NCI-H524 (cell line): ENCODE measurements around the gene DESI2.
"Not testable (repeated sequence)": the region's sequence is repeated elsewhere in the genome, so short reads cannot be mapped to it uniquely, and the experiment has no call there.

ENCODE experiments used
- DNase-seq, 2 experiments: peaks; one replicate each; lab custom pipeline; 2025; lab: John Stamatoyannopoulos, UW

Gene DESI2

DNA sequence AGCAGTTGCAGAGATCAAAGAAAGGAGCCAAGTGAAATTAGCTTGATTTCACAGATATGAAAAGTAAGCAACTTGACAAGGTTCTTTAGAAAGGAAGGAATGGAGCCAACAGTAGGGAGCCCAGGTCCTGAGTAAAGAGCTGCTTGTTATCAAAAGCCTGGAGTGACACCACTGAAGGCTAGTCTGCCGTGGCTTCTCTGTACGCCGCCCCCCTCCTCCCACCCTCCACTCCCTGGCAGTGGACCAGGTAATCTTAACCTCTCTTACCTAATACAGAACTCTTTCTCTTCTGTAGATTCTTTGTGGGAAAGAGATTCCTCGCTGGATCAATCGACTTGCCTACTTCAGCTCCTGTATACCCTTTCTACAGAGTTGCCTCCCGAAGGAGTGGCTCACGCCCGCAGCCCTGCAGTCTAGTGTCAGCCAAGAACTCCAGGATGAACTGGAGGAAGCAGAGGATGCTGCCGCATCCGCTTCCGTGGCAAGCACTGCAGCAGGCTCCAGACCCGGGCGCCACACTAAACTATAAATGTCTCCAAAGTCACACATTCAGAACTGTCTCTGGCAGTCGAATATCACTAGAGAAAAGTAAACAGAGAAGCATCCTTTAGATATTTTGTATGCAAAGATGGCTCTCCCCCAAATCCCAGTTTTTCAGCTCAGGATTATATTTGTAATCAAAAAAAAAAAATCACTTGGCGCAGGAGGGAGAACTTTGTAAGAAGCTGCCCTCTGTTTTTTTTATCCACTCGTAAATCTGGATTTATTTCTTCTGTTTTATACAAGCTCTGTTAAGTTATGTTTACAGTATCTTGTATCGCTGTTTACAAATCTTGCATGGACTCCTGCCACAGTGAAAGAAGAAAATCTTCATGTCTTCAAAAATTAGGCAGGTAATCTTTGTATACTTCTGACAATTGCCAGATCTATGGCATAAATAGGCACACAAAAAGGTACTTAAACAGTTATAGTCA lies 52.6 kb downstream of the DESI2 start:
- no peak for DNase-seq

DNA sequence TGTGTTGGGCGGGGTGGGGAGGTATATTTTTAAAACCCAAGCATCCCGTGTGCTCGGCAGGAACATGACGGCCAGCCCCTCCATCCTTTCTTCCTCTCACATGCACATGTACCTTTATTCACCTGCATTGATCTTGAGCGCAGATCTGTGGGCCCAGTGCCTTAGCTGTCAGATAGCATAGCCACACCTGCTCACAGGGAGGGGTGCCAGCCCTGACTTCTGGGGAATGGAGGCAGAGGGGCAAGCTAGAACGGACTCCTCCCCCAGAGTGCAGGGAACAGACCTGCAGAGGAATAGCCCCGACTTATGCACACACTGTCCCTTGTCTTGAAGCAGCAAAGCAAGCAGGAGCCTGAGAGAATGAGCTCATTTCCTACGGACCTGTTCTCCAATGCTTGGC lies 56.1 kb downstream of the DESI2 start:
- DNase-seq, result no peak

DNA sequence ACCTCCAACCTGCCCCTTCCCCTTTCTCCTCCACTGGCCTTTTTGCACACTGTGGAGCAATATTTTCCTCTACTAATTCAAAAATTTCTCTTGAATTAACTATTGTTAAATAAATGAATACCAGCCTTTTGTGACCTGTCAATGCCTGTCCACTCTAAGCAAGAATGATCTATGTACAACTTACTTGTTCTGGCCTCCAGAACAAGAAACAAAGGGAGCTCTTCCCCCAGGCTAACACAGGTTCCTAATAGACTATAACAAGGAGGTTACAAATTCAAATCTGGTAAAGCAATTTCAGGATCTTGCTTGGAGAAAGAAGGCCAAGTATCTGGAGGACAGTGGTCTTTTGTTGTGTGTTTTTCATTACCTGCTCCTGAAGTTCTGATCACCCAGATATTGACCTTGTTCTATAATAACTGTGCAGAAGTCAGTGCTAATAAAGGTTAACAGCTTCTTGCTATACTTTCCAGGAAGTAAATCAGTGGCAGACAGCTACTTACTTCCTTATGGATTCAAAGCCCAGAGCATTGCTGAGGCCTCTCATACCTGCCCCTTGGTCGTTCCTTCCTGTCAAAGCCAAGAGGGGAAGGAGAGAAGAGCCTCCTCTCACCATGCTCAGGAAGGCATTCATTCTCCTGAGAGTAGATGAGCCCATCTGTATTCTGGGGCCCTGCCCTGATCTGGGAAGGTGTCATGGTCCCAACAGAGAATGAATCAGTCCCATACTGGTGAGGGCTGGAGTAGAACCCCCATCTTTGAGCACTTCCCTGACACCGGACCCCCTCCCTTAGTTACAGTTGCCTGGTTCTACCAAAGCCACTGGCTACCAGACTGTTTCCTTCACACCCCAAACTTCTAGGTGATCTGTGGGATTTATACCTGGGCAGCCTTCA lies 56.8 kb downstream of the DESI2 start:
- no peak for DNase-seq

DNA sequence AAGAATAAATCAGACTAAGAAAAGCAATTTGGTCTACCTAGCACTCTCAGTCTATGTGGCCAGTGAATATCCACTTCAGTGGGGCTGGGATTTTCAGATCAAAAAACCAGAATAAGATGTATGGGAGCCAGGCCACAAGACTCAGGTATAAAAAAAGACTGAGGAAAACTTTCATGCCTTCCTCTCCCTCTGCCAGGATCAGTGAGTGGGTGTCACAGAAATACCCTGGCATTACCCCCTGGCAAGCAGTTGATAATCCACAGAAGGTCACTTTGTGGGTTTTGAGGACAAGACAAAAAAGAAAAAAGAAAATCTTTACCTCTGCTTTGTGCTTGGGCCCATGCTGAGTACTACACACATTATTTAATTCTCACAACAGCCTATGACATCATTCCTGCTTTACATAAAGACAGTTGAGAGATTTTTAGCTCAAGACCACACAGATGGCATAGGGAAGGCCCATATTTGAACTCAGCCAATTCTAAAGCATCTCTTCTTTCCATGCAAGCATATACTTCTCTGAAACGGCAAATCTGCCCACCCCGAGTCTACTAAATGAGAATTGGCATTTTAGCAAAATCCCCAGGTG lies 57.6 kb downstream of the DESI2 start:
- DNase-seq, result no peak

DNA sequence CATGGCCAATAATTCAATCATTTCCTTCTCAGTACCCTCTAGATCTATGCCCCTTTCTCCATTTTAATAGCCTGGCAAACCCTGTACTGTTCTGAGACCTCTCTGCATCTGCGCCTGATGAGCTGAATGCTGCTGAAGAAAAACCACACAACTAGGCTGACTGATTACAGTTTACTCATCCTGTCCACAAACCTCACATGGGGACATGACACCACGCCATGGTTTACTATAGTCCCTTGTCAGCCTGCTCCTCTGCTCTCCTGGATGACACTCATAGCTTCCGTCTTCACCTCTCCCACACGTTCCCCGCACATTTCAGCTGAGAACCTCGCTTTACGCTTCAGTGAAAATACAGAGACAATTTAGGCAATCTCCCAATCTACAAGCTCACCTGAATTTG lies 59.7 kb downstream of the DESI2 start:
- no peak for DNase-seq

DNA sequence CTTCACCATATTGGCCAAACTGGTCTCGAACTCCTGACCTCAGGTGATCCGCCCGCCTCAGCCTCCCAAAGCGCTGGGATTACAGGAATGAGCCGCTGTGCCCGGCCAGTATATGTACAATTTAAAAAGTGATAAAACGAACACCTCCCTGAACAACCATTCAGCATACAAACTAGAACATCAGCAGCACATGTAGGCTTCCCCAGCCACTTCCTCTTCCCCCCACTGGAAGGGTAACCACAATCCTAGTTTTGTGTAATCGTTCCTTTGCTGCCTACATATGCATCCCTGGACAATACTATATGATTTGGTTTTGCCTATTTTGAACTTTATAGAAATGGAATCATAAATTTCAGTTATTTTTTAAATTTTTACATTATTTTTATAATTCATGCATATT lies 60.4 kb downstream of the DESI2 start:
- no peak for DNase-seq

DNA sequence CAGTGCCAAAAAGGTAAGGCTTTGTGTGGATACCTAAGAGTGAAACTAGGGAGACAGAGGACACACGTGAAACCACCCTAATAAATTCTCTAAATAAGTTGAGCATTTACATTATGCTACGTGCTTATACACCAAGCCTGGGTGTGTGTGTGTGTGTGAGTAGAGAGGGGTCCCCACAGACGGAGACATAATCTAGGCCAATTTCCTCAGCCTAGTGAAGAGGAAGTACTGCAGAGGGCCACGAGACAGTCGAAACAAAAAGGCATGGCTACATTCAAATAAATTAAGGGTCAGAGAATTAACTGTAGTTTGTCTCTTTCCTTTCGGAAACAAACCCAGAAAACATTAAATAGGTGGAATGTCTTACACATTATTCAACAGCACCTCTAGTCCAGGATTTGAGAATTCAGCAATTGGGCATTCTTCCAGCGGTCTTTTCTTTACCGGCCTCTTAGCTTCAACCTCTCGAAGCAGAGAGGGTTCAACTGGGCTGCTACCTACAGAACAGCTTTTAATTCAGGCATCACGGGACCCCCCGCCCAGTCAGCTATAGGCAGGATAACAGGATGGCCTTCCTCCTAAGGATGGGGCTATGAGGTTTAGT lies 75.0 kb downstream of the DESI2 start:
- no peak for DNase-seq

DNA sequence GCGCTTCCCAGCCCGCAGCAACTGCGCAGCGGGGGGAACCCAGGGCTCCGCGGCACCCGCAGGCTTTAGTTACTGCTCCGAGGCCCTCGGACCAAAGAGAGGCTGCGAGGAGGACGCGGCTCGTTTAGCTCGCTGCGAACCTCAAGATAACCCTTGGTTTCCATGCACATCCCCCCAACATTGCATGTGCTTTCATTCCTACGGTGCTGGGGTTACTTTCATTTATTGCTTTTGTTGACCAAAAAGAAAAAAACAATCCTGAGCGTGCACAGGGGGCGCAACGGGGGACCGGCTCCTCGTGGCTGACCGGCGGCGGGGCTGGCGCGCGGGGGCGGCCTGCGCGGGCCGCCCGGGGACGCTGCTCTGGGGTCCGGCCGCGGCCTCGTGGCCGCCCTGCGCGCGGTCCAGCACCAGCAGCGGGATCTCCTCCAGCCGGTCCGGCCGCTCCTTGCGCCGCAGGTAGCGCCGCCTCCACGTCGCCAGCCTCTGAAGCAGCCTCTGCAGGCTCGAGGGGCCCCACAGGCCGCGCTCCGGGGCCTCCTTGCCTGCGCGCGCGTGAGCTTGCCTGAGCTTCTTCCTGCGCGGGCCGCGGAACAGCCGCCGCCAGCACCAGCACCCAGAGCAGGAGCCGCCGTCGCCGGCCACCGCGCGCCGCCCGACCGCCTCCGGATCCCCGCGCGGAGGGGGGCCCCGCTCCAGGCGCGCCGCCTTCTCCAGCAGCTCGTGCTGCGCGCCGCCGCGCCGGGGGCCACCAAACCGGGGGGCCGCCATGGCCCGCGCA lies 77.4 kb downstream of the DESI2 start:
- DNase-seq, result peak in 1 of 2 experiments; percentile 21

DNA sequence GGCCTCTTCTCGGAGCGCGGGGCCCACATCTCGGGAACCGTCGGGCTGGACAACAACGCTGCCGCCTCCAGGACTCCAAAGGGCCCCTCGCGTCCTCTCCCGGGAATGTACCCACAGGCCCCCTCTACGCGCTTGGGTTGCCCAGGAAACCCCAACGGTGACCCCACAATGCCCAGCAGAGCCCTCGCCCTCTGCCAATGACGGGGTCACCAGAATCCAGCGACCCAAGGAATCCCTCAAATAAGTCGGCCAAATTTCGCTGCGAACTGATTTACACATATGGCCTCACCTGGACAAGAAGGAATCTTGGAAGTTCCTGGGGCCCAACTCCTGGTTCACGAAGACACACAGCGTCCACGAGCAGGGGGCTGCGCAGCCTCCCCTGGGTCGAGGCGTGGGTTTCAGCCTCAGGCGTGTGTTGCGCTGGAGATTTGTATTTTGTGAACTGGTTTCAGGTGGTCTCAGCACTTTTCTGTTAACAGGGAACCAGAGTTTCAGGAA lies 78.1 kb downstream of the DESI2 start:
- no peak for DNase-seq

DNA sequence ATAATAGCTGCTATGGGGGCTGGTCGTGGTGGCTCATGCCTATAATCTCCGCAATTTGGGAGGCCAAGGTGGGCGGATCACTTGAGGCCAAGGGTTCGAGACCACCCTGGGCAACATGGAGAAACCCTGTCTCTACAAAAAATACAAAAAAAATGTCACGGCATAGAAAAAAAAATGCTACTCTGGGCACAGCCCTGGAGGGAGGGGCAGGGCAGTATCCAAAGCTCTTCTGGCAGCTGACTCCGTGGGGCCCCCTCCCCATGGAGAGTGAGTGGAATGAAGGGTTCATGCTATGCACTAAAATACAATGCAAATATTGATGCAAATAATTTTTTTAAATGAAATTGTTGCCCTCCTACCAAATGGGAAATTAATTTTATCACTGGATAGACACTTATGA lies 78.7 kb downstream of the DESI2 start:
- DNase-seq, result no peak

DNA sequence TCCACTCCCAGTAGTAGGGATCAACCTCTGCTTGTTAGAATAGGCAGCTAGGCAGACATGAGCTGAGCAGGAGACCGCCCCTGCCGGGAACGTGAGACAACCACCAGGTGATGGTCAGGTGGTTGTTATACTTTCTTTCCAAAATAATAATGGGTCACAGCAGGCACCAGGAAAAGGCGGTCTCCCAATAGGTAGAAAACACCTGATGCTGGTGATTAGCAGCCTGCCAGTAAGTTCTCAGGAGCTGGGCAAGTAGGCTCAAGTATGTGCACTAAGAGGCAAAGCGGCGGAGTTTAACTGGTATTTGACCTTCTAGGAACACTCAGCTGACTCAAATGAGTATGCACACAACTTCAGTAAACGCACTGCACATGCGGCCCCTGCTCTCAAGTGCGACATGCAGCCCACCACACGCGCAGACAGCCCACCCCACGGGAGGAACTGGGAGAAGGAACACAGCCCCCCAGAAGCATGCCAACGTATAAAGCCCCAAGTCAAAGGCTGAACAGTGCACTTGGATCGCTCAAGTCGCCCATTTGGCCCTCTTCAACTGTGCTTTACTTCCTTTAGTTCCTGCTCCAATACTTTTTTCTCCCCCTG lies 80.0 kb downstream of the DESI2 start:
- no peak for DNase-seq

DNA sequence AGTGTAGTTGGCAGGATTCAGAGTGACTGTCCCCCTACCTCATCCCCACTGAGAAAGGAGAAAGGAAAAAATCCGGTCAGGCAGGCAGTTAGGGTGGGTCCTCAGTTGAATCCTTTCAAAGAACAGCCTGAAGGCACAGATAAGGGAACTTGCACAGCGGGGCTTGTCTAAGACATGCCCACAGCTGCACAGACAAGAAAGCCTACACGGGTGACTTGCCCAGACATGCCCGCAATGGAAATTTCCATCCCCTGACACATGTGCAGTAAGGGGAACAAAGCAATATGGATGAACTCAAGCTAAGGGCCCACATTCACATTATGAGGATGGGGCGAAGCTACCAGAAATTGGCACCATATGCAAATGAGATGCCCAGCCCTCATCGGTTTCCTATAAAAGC lies 82.5 kb downstream of the DESI2 start:
- DNase-seq, result no peak

DNA sequence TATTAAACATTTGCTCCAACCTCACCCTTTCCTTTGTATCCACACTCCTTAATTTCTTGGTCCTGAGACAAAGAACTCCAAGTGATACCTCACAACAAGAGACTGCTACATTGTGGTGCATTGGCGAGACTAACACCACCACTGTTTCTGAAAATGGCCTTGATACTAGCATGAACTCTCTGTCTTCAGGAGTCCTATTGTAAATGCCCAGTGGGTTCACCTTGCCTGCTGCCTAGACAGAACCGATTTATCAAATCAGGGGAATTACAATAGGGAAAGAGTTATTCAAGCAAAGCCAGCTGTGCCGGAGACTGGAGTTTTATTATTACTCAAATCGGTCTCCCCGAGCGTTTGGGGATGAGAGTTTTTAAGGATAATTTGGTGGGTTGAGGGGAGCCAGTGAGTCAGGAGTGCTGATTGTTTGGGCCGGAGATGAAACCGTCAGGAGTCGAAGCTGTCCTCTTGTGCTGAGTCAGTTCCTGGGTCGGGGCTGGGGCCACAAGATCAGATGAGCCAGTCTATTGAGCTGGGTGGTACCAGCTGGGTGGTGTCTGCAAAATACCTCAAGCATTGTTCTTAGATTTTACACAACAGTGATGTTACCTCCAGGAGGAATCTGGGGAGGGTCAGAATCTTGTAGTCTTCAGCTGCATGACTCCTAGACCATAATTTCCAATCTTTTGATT lies 83.1 kb downstream of the DESI2 start:
- no peak for DNase-seq

DNA sequence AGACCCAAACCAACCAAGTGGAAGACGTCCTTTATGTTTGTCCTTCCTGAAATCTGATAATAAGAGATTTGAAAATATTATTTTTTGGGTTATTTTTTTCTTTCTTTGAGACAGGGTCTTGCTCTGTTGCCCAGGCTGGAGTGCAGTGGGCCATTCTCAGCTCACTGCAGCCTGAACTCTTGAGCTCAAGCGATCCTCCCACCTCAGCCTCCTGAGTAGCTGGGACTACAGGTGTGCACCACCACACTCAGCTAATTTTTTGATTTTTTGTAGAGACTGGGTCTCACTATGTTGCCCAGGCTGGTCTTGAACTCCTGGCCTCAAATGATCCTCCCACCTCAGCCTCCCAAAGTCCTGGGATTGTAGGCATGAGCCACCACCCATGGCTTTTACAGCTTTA lies 86.2 kb downstream of the DESI2 start:
- DNase-seq, result not testable (repeated sequence)

DNA sequence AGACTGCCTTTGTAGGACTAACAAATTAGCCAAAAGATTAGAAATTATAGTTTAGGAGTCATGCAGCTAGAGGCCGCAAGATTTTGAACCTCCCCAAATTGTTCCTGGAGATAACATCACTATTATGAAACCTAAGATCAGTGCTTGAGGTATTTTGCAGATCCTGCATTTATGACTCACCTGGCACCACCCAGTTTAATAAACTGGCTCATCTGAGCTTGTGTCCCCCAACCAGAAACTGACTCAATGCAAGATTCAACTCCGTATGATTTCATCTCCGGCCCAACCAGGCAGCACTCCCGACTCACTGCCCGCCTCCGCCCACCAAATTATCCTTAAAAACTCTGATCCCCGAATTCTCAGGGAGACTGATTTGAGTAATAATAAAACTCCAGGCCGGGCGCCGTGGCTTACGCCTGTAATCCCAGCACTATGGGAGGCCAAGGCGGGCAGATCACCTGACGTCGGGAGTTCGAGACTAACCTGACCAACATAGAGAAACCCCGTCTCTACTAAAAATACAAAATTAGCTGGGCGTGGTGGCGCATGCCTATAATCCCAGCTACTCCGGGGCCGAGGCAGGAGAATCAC lies 87.2 kb downstream of the DESI2 start:
- not testable (repeated sequence) for DNase-seq

DNA sequence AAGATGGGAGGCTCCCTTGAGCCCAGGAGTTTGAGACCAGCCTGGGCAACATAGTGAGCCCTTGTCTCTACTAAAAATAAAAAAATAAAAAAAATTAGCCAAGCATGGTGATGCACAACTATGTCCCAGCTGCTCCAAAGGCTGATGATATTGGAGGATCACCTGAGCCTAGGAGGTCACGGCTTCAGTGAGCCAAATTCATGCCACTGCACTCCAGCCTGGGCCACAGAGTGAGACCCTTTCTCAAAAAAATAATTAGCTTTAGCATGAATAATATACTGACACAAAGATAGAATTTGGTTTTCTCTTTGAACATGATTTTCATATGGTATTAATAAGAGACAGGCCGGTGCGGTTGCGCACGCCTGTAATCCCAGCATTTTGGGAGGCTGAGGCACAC lies 88.8 kb downstream of the DESI2 start:
- DNase-seq, result no peak

DNA sequence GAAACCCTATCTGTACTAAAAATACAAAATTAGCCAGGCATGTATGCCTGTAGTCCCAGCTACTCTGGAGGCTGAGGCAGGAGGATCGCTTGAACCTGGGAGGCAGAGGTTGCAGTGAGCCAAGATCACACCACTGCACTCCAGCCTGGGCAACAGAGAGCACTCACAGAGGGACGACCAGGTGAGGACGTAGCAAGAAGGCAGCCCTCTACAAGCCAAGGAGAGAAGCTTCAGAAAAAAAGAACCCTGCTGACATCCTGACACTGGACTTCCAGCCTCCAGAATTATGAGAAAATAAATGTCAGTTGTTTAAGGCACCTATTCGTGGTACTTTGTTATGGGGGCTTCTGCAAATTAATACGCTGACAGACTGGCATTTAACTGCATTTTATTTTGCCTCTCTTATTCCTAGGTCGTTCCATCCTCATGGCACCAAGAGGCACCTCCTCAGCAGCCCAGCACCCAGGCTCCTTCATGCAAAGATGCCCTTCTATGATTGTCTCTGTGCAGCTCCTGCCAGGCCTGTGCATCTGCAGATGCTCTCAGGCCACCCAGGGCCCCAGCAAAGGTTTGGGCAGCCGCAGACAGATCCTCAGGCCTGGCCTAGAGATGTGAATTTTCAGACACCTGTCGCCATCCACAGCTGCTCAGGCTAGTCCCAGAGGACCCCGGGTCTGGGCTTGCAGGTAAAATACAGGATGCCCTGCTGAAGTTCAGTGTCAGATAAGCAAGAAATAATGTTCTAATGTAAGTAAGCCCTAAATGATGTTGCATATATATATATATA lies 96.5 kb downstream of the DESI2 start:
- DNase-seq, result no peak

DNA sequence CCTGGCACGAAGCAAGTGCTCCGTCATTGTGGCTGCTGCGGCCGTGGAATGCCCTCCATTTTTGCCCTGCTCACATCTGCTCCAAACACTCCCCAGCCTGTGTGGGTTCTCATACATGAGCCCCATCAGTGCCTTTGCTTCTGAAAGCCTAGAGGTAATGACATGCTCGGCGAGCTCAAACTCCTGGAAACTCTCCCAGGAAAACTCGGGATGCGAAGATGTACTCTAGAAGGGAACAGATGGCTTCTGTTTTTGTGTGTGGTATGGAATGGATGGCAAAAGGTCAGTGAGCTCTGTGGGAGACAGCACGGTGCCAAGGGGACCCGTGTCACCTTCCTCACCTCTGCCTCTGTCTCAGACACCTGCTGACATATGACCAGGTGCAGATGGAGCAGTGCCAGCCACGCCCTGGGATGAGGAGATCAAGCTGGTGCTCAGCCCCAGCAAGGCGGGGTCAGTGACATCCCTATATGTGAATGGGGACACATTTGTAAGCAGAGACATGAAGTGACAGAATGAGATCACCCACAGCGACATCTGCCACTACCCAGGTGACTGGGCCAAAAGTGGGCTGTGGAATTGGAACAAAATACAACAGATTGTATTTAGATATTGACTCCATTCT lies 98.5 kb downstream of the DESI2 start:
- peak; percentile 83 to 88 for DNase-seq
